AG04450 (cell line): ENCODE results near the gene RAB35. TPM values are rescaled to one million over a fixed set of nuclear protein-coding genes. Genes with fewer than 3 reads are reported as not detected.

Source experiments
- CTCF ChIA-PET: fragments of 300-600, 350-600 bp; formaldehyde crosslinking; extraction: SDS; loops from one replicate; lab custom pipeline; 2022; ENCODE audit warnings: antibody characterized with exemption, inconsistent platforms; lab: Charles Lee
- POLR2A ChIA-PET: fragments of 350-600 bp; formaldehyde crosslinking; extraction: SDS; loops from one replicate; lab custom pipeline; 2021; ENCODE audit warnings: antibody characterized with exemption, inconsistent platforms; lab: Yijun Ruan, JAX
- DNase-seq: peaks from one replicate; pipeline ENCODE4 v3.0.0-alpha.2; 2011; ENCODE audit warnings: low read depth, low spot score
- H3K27ac ChIP-seq: one replicate; pipeline ENCODE4 v1.5.1; 2012; ENCODE audit warnings: low read depth, low read length, control low read depth
- H3K27me3 ChIP-seq: one replicate; pipeline ENCODE4 v1.6.0; 2012; ENCODE audit warnings: low read length; ENCODE audit not compliant: control insufficient read depth, insufficient read depth
- H3K4me3 ChIP-seq: 2 replicates; pipeline ENCODE4 v1.5.1; 2011; ENCODE audit warnings: mild to moderate bottlenecking, low read depth, low read length, control low read depth
- H3K9me3 ChIP-seq: 2 replicates; pipeline ENCODE4 v1.5.1; 2012; ENCODE audit warnings: low read length; ENCODE audit not compliant: control insufficient read depth, insufficient read depth
- CTCF ChIP-seq: IDR thresholded peaks from 2 replicates; pipeline ENCODE4 v1.5.1; 2011; ENCODE audit warnings: low read depth, low read length, control low read depth, inconsistent platforms
- polyA plus RNA-seq: library from polyadenylated mRNA; depleted of rRNA; stranded (reverse); fragments of >200 nt; gene quantifications from 2 replicates; pipeline ENCODE4 v1.2.3, GENCODE V29; 2011

RAB35 gene
- polyA plus RNA-seq, 1 experiment: 64.9 TPM

- no peak overlapping the region for H3K27ac ChIP-seq
- H3K27me3 ChIP-seq: no peaks in the 10 kb centered on the region
- CTCF ChIA-PET: no interaction called here
- peaks cover 7% of the 10 kb centered on the region; the same call in 1 of the 2 replicates for H3K9me3 ChIP-seq
- POLR2A ChIA-PET: no interaction called here
- DNase-seq: no peak
- no peak overlapping the region for H3K4me3 ChIP-seq
- TF ChIP-seq CTCF: no peak
These were observed 21.3 kb upstream of the RAB35 start for GRCh38 chr12:120137833-120138232.

GRCh38 chr12:120136093-120136770 lies 19.7 kb upstream of the RAB35 start:
- Histone ChIP-seq H3K9me3 (0 out of 2 replicates have a peak, but pooled peaks cover under 1% of the 10 kb centered on the region), H3K4me3 (no peak overlapping the region), H3K27ac (no peak overlapping the region), H3K27me3 (no peaks in the 10 kb centered on the region)
- ChIA-PET CTCF (interaction anchor here (0.5 kb wide), 1 partner anchor 19 kb away, joined by 3 read pairs; the partner anchor contains the start of gene RAB35), POLR2A (no interaction called here)
- no peak for TF ChIP-seq CTCF
- DNase-seq: no peak

GRCh38 chr12:120134307-120134980 lies 17.9 kb upstream of the RAB35 start:
- TF ChIP-seq CTCF: no peak
- ChIA-PET POLR2A (interaction anchor here (0.5 to 0.6 kb wide), 2 partner anchors 33 to 41 kb away, joined by 6 to 8 read pairs; no protein-coding TSS in a partner anchor), CTCF (no interaction called here)
- no peaks in the 10 kb centered on the region for H3K9me3 ChIP-seq
- no peak for DNase-seq
- H3K4me3 ChIP-seq: no peak overlapping the region
- no peaks in the 10 kb centered on the region for H3K27me3 ChIP-seq
- no peak overlapping the region for H3K27ac ChIP-seq

- no peaks in the 10 kb centered on the region for H3K9me3 ChIP-seq
- no peak overlapping the region for H3K4me3 ChIP-seq
- ChIA-PET CTCF (no interaction called here), POLR2A (no interaction called here)
- DNase-seq: no peak
- no peak overlapping the region for H3K27ac ChIP-seq
- TF ChIP-seq CTCF: no peak
- H3K27me3 ChIP-seq: no peaks in the 10 kb centered on the region
These were observed 16.4 kb upstream of the RAB35 start for GRCh38 chr12:120132863-120133385.
